Activated CD4-positive, alpha-beta memory T cell treated with anti-CD3 and anti-CD28 coated beads, Interleukin-2, amount 10 ng/mL, durations not matched to agents 7 days and 5 days (primary cell): ENCODE data around the gene TGIF1. TPM values are rescaled to one million over a fixed set of nuclear protein-coding genes. Genes with fewer than 3 reads are reported as not detected.
"Not testable (repeated sequence)": the region's sequence is repeated elsewhere in the genome, so short reads cannot be mapped to it uniquely, and the experiment has no call there.

ENCODE experiments used
- CTCF ChIA-PET: fragments of 350-600 bp; sonication (Branson Sonifier 250); formaldehyde crosslinking; loops from one replicate; lab custom pipeline; 2021; ENCODE audit warnings: antibody characterized with exemption, inconsistent platforms; lab: Charles Lee
- POLR2A ChIA-PET: fragments of 350-600 bp; sonication (Branson Sonifier 250); formaldehyde crosslinking; loops from one replicate; lab custom pipeline; 2021; ENCODE audit warnings: antibody characterized with exemption; lab: Charles Lee
- DNase-seq: peaks from one replicate; pipeline ENCODE4 v3.0.0-alpha.2; 2020
- H3K27ac Mint-ChIP-seq: one replicate; pipeline ENCODE4 v1.8.0; 2021; ENCODE audit warnings: mild to moderate bottlenecking, mixed read lengths
- H3K27me3 Mint-ChIP-seq: one replicate; pipeline ENCODE4 v1.8.0; 2021; ENCODE audit warnings: mixed read lengths
- H3K36me3 Mint-ChIP-seq: one replicate; pipeline ENCODE4 v1.8.0; 2021; ENCODE audit warnings: low read depth, mixed read lengths
- H3K4me1 Mint-ChIP-seq: one replicate; pipeline ENCODE4 v1.8.0; 2021; ENCODE audit warnings: mixed read lengths
- H3K4me3 Mint-ChIP-seq: one replicate; pipeline ENCODE4 v1.8.0; 2021; ENCODE audit warnings: mild to moderate bottlenecking, mixed read lengths
- H3K9me3 Mint-ChIP-seq: one replicate; pipeline ENCODE4 v1.8.0; 2021; ENCODE audit warnings: mixed read lengths
- total RNA-seq, 2 experiments: library from RNA; stranded (reverse); gene quantifications; one replicate each; pipeline ENCODE4 v1.2.3, GENCODE V29; 2021

The TGIF1 gene
- total RNA-seq, 2 experiments from 2014 or later: 23.3 to 24.7 TPM

- no peak overlapping the region for H3K4me3 Mint-ChIP-seq
- H3K27me3 Mint-ChIP-seq: no peaks in the 10 kb centered on the region
- peaks cover 39% of the 10 kb centered on the region for H3K4me1 Mint-ChIP-seq
- H3K27ac Mint-ChIP-seq: no peak overlapping the region
- CTCF ChIA-PET: interaction anchor here (0.5 to 2.4 kb wide), 5 partner anchors 14 to 164 kb away, joined by 3 to 6 read pairs (median 4); no protein-coding TSS in a partner anchor
- peaks cover 10% of the 10 kb centered on the region for H3K9me3 Mint-ChIP-seq
- POLR2A ChIA-PET: interaction anchor here (1.0 to 10.9 kb wide), 3 partner anchors 13 to 163 kb away, joined by 3 to 143 read pairs (median 40); partner anchors contain the start of gene TGIF1
- DNase-seq: no peak
- peaks cover 52% of the 10 kb centered on the region for H3K36me3 Mint-ChIP-seq
These were observed 10.9 kb downstream of the TGIF1 start for GRCh38 chr18:3460823-3461398.

- ChIA-PET CTCF (interaction anchor here (0.7 to 2.4 kb wide), 7 partner anchors 13 to 164 kb away, joined by 3 to 6 read pairs (median 4); no protein-coding TSS in a partner anchor), POLR2A (interaction anchor here (1.0 to 4.7 kb wide), 2 partner anchors 13 to 164 kb away, joined by 3 to 40 read pairs; partner anchors contain the start of gene TGIF1)
- Mint-ChIP-seq H3K36me3 (peaks cover 49% of the 10 kb centered on the region), H3K27me3 (no peaks in the 10 kb centered on the region), H3K9me3 (peaks cover 10% of the 10 kb centered on the region), H3K27ac (no peak overlapping the region), H3K4me1 (peaks cover 40% of the 10 kb centered on the region), H3K4me3 (no peak overlapping the region)
- DNase-seq: no peak
These were observed 11.7 kb downstream of the TGIF1 start for GRCh38 chr18:3461704-3462103.

GRCh38 chr18:3463051-3463450, 13.1 kb downstream of the TGIF1 start:
- POLR2A ChIA-PET: interaction anchor here (0.8 kb wide), 1 partner anchor 9 kb away, joined by 3 read pairs; no protein-coding TSS in a partner anchor
- CTCF ChIA-PET: interaction anchor here (1.2 to 2.6 kb wide), 4 partner anchors 8 to 166 kb away, joined by 3 to 10 read pairs (median 6); no protein-coding TSS in a partner anchor

GRCh38 chr18:3466045-3466444, 16.1 kb downstream of the TGIF1 start:
- H3K36me3 Mint-ChIP-seq: peaks cover 16% of the 10 kb centered on the region

More at GRCh38 chr18:3463051-3463450, 13.1 kb downstream of the TGIF1 start:
- Mint-ChIP-seq H3K36me3 (peaks cover 37% of the 10 kb centered on the region), H3K4me1 (peaks cover 32% of the 10 kb centered on the region), H3K9me3 (peaks cover 10% of the 10 kb centered on the region), H3K27ac (no peak overlapping the region), H3K4me3 (no peak overlapping the region), H3K27me3 (no peaks in the 10 kb centered on the region)
- DNase-seq: no peak

GRCh38 chr18:3466872-3467271, 16.9 kb downstream of the TGIF1 start:
- Mint-ChIP-seq H3K27ac (no peak overlapping the region), H3K4me1 (peaks cover 11% of the 10 kb centered on the region), H3K4me3 (no peak overlapping the region), H3K9me3 (peaks cover 4% of the 10 kb centered on the region), H3K27me3 (no peaks in the 10 kb centered on the region), H3K36me3 (peaks cover 7% of the 10 kb centered on the region)
- POLR2A ChIA-PET: interaction anchor here (2.0 kb wide), 1 partner anchor 12 kb away, joined by 7 read pairs; no protein-coding TSS in a partner anchor
- no peak for DNase-seq
- CTCF ChIA-PET: interaction anchor here (0.7 to 3.8 kb wide), 6 partner anchors 9 to 127 kb away, joined by 3 to 22 read pairs (median 4); no protein-coding TSS in a partner anchor

More at GRCh38 chr18:3466045-3466444, 16.1 kb downstream of the TGIF1 start:
- ChIA-PET POLR2A (interaction anchor here (1.2 to 2.0 kb wide), 2 partner anchors 10 to 12 kb away, joined by 3 to 7 read pairs; no protein-coding TSS in a partner anchor), CTCF (interaction anchor here (1.2 to 3.8 kb wide), 5 partner anchors 12 to 199 kb away, joined by 3 to 22 read pairs (median 4); no protein-coding TSS in a partner anchor)
- H3K27me3 Mint-ChIP-seq: no peaks in the 10 kb centered on the region
- no peak overlapping the region for H3K27ac Mint-ChIP-seq
- no peak for DNase-seq
- H3K9me3 Mint-ChIP-seq: peaks cover 6% of the 10 kb centered on the region
- no peak overlapping the region for H3K4me3 Mint-ChIP-seq
- peaks cover 11% of the 10 kb centered on the region for H3K4me1 Mint-ChIP-seq

- CTCF ChIA-PET: interaction anchor here (0.7 to 3.8 kb wide), 2 partner anchors 14 to 303 kb away, joined by 3 to 22 read pairs; no protein-coding TSS in a partner anchor
- Mint-ChIP-seq H3K27ac (no peak overlapping the region), H3K4me3 (no peak overlapping the region), H3K4me1 (peaks cover 16% of the 10 kb centered on the region), H3K36me3 (no peaks in the 10 kb centered on the region), H3K27me3 (no peaks in the 10 kb centered on the region), H3K9me3 (no peaks in the 10 kb centered on the region)
- POLR2A ChIA-PET: no interaction called here
- no peak for DNase-seq
These were observed 18.2 kb downstream of the TGIF1 start for GRCh38 chr18:3468066-3468705.

GRCh38 chr18:3468833-3469232, 18.9 kb downstream of the TGIF1 start:
- ChIA-PET CTCF (interaction anchor here (0.7 to 3.8 kb wide), 2 partner anchors 12 to 15 kb away, joined by 3 to 22 read pairs; no protein-coding TSS in a partner anchor), POLR2A (no interaction called here)
- Mint-ChIP-seq H3K27me3 (no peaks in the 10 kb centered on the region), H3K9me3 (no peaks in the 10 kb centered on the region), H3K4me3 (no peak overlapping the region), H3K27ac (no peak overlapping the region), H3K36me3 (no peaks in the 10 kb centered on the region), H3K4me1 (peaks cover 22% of the 10 kb centered on the region)
- DNase-seq: no peak

- Mint-ChIP-seq H3K4me3 (no peak overlapping the region), H3K36me3 (peaks cover 4% of the 10 kb centered on the region), H3K27ac (no peak overlapping the region), H3K9me3 (peaks cover 5% of the 10 kb centered on the region), H3K27me3 (no peaks in the 10 kb centered on the region), H3K4me1 (peaks cover 24% of the 10 kb centered on the region)
- ChIA-PET CTCF (no interaction called here), POLR2A (no interaction called here)
- no peak for DNase-seq
These were observed 21.2 kb downstream of the TGIF1 start for GRCh38 chr18:3471141-3471648.

- H3K27ac Mint-ChIP-seq, H3K9me3 Mint-ChIP-seq, DNase-seq, H3K27me3 Mint-ChIP-seq, H3K4me3 Mint-ChIP-seq, H3K36me3 Mint-ChIP-seq: not testable (repeated sequence)
- H3K4me1 Mint-ChIP-seq: peaks cover 18% of the 10 kb centered on the region
- CTCF ChIA-PET: interaction anchor here (1.2 kb wide), 1 partner anchor 91 kb away, joined by 6 read pairs; no protein-coding TSS in a partner anchor
- POLR2A ChIA-PET: interaction anchor here (1.1 kb wide), 1 partner anchor 21 kb away, joined by 3 read pairs; no protein-coding TSS in a partner anchor
These were observed 22.1 kb downstream of the TGIF1 start for GRCh38 chr18:3472121-3472520.

- Mint-ChIP-seq H3K27ac (peak overlapping the region; percentile 35), H3K4me3 (no peak overlapping the region), H3K4me1 (peaks cover 16% of the 10 kb centered on the region), H3K9me3 (peaks cover 5% of the 10 kb centered on the region), H3K36me3 (peaks cover 4% of the 10 kb centered on the region), H3K27me3 (no peaks in the 10 kb centered on the region)
- no peak for DNase-seq
- ChIA-PET POLR2A (interaction anchor here (1.0 to 1.6 kb wide), 5 partner anchors 14 to 53 kb away, joined by 3 to 4 read pairs (median 3); no protein-coding TSS in a partner anchor), CTCF (interaction anchor here (1.1 to 1.5 kb wide), 5 partner anchors 14 to 176 kb away, joined by 3 to 7 read pairs (median 5); no protein-coding TSS in a partner anchor)
These were observed 22.9 kb downstream of the TGIF1 start for GRCh38 chr18:3472681-3473544.

GRCh38 chr18:3478262-3478978, 28.4 kb downstream of the TGIF1 start:
- CTCF ChIA-PET: no interaction called here
- Mint-ChIP-seq H3K4me3 (no peak overlapping the region), H3K27me3 (peaks cover 5% of the 10 kb centered on the region), H3K4me1 (peaks cover 10% of the 10 kb centered on the region), H3K36me3 (peaks cover 4% of the 10 kb centered on the region), H3K27ac (no peak overlapping the region), H3K9me3 (peaks cover 5% of the 10 kb centered on the region)
- DNase-seq: no peak
- POLR2A ChIA-PET: no interaction called here
